NCI-H146 treated with DMSO at 0.1 percent for 48 hours (cell line): ENCODE measurements around the gene MSL3B.

ENCODE experiments used
- DNase-seq: peaks from one replicate; lab custom pipeline; 2025; ENCODE audit not compliant: unreplicated experiment; lab: John Stamatoyannopoulos, UW

The MSL3B gene

GRCh38 chr2:233853883-233854240, 14.3 kb downstream of the MSL3B start:
- no peak for DNase-seq

- no peak for DNase-seq
Measured at GRCh38 chr2:233853353-233853752, 14.8 kb downstream of the MSL3B start.

- DNase-seq = no peak
Measured at GRCh38 chr2:233852056-233852455, 16.1 kb downstream of the MSL3B start.

GRCh38 chr2:233851169-233851568, 17.0 kb downstream of the MSL3B start:
- DNase-seq = no peak

GRCh38 chr2:233850745-233851144, 17.4 kb downstream of the MSL3B start:
- no peak for DNase-seq

- DNase-seq = no peak
Measured at GRCh38 chr2:233849607-233850271, 18.4 kb downstream of the MSL3B start.

- DNase-seq = no peak
Measured at GRCh38 chr2:233848276-233848675, 19.9 kb downstream of the MSL3B start.

GRCh38 chr2:233847248-233847898, 20.8 kb downstream of the MSL3B start:
- DNase-seq = no peak

GRCh38 chr2:233846387-233847247, 21.6 kb downstream of the MSL3B start:
- DNase-seq = no peak

GRCh38 chr2:233845301-233846060, 22.7 kb downstream of the MSL3B start:
- DNase-seq = no peak

- no peak for DNase-seq
Measured at GRCh38 chr2:233844836-233845235, 23.4 kb downstream of the MSL3B start.

- DNase-seq = no peak
Measured at GRCh38 chr2:233844064-233844807, 23.9 kb downstream of the MSL3B start.

- DNase-seq = no peak
Measured at GRCh38 chr2:233841183-233841582, 27.0 kb downstream of the MSL3B start.

- DNase-seq = no peak
Measured at GRCh38 chr2:233840520-233840919, 27.7 kb downstream of the MSL3B start.

GRCh38 chr2:233839447-233839820, 28.8 kb downstream of the MSL3B start:
- no peak for DNase-seq

GRCh38 chr2:233838726-233839446, 29.3 kb downstream of the MSL3B start:
- DNase-seq = no peak

GRCh38 chr2:233838251-233838650, 29.9 kb downstream of the MSL3B start:
- no peak for DNase-seq

- no peak for DNase-seq
Measured at GRCh38 chr2:233837694-233838229, 30.4 kb downstream of the MSL3B start.

GRCh38 chr2:233836359-233836758, 31.8 kb downstream of the MSL3B start:
- no peak for DNase-seq
